Hepatocyte (in vitro differentiated cells): Measurements from ENCODE around the gene SHISA4. TPM values are rescaled to one million over a fixed set of nuclear protein-coding genes. Genes with fewer than 3 reads are reported as not detected.

Experiments used
- DNase-seq: peaks from one replicate; pipeline ENCODE4 v3.0.0-alpha.2; 2016; ENCODE audit warnings: low spot score
- H2AFZ ChIP-seq: fragments of 200-600 bp; sonication (generic); 2 replicates; pipeline ENCODE4 v1.6.0; 2016; ENCODE audit warnings: antibody characterized with exemption, mild to moderate bottlenecking
- H3K27ac ChIP-seq: fragments of 200-600 bp; sonication (generic); 2 replicates; pipeline ENCODE4 v1.5.1; 2016; ENCODE audit warnings: mild to moderate bottlenecking
- H3K27me3 ChIP-seq: fragments of 200-600 bp; sonication (generic); 2 replicates; pipeline ENCODE4 v1.6.1; 2016
- H3K36me3 ChIP-seq: fragments of 200-600 bp; sonication (generic); replicated peaks from 2 replicates; pipeline ENCODE4 v1.5.1; 2016; ENCODE audit warnings: low read depth; ENCODE audit not compliant: insufficient read depth
- H3K4me1 ChIP-seq: fragments of 200-600 bp; sonication (generic); 2 replicates; pipeline ENCODE4 v1.5.1; 2016; ENCODE audit warnings: mild to moderate bottlenecking, moderate library complexity; ENCODE audit not compliant: insufficient read depth
- H3K4me2 ChIP-seq: fragments of 200-600 bp; sonication (generic); 2 replicates; pipeline ENCODE4 v1.6.0; 2016
- H3K4me3 ChIP-seq: fragments of 200-600 bp; sonication (generic); 2 replicates; pipeline ENCODE4 v1.5.1; 2016; ENCODE audit warnings: mild to moderate bottlenecking
- H3K79me2 ChIP-seq: fragments of 200-600 bp; sonication (generic); 2 replicates; pipeline ENCODE4 v1.6.0; 2017; ENCODE audit warnings: mild to moderate bottlenecking
- H3K9me2 ChIP-seq: fragments of 200-600 bp; sonication (generic); replicated peaks from 2 replicates; pipeline ENCODE4 v1.6.0; 2017; ENCODE audit warnings: mild to moderate bottlenecking; ENCODE audit not compliant: insufficient read depth
- H3K9me3 ChIP-seq: fragments of 200-600 bp; sonication (generic); 2 replicates; pipeline ENCODE4 v1.5.1; 2016; ENCODE audit warnings: low read depth, mild to moderate bottlenecking
- H4K20me1 ChIP-seq: fragments of 200-600 bp; sonication (generic); 2 replicates; pipeline ENCODE4 v1.6.0; 2016; ENCODE audit warnings: mild to moderate bottlenecking; ENCODE audit not compliant: insufficient read depth, poor library complexity, severe bottlenecking
- EZH2 ChIP-seq: fragments of 200-600 bp; sonication (generic); IDR thresholded peaks from 2 replicates; pipeline ENCODE4 v1.6.1; 2016; ENCODE audit warnings: antibody characterized with exemption, mild to moderate bottlenecking, borderline replicate concordance
- EZH2phosphoT487 ChIP-seq: fragments of 200-600 bp; sonication (generic); IDR thresholded peaks from one replicate; pipeline ENCODE4 v1.6.1; 2018; ENCODE audit warnings: antibody characterized with exemption, mild to moderate bottlenecking, low read depth, moderate library complexity; ENCODE audit not compliant: unreplicated experiment, severe bottlenecking
- WGBS: methylation state at CpG from one replicate; pipeline ENCODE4 v1.1.6; 2016; ENCODE audit warnings: low lambda C conversion rate; ENCODE audit errors: missing lambda C conversion rate; 5-methylcytosine and 5-hydroxymethylcytosine counted together
- polyA plus RNA-seq: library from polyadenylated mRNA; unstranded; fragments of >200 nt; fragmentation: Nextera tagmentation; extraction: Ambion mirVana; gene quantifications from 2 replicates; pipeline ENCODE4 v1.2.1, GENCODE V29; 2016
- total RNA-seq: library from RNA; depleted of rRNA; stranded (reverse); fragments of >200 nt; gene quantifications from 2 replicates; pipeline ENCODE4 v1.2.3, GENCODE V29; 2014
- TF ChIP-seq, protein P1 (sequence below): fragments of 200-600 bp; sonication (generic); IDR thresholded peaks from 2 replicates; pipeline ENCODE4 v1.5.1; 2016; ENCODE audit warnings: antibody characterized with exemption, mild to moderate bottlenecking; ENCODE audit not compliant: poor library complexity

The SHISA4 gene
- total and polyA plus RNA-seq, 2 experiments from 2014 or later = 10.2 to 24.0 TPM

DNA sequence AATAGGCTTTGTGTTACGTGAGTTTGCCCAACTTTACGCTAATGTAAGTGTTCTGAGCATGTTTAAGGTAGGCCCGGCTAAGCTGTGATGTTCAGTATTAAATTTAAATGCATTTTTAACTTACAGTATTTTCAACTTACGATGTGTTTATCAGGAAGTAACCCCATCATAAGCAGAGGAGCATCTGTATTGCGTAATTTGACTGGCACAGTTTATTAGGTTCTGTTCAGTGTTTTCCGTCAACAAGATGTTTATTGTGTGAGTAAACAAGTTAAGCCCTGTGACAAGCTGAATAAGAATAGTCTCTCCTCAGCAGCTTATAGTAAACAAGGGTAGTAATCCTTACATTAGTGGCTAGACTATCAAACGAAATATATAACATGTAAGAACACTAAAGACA lies 27.2 kb upstream of the SHISA4 start:
- TF ChIP-seq EZH2 = no peak
- Histone ChIP-seq H2AFZ (no peak overlapping the region), H3K4me2 (no peak overlapping the region), H3K9me2 (no peaks in the 10 kb centered on the region), H4K20me1 (no peaks in the 10 kb centered on the region), H3K27me3 (no peaks in the 10 kb centered on the region), H3K36me3 (no peaks in the 10 kb centered on the region), H3K9me3 (no peaks in the 10 kb centered on the region), H3K27ac (no peak overlapping the region), H3K4me3 (no peak overlapping the region), H3K4me1 (no peaks in the 10 kb centered on the region), H3K79me2 (no peaks in the 10 kb centered on the region)
- no peak for DNase-seq
- 85% methylated on average over 7 of the region's 7 CpGs for WGBS

DNA sequence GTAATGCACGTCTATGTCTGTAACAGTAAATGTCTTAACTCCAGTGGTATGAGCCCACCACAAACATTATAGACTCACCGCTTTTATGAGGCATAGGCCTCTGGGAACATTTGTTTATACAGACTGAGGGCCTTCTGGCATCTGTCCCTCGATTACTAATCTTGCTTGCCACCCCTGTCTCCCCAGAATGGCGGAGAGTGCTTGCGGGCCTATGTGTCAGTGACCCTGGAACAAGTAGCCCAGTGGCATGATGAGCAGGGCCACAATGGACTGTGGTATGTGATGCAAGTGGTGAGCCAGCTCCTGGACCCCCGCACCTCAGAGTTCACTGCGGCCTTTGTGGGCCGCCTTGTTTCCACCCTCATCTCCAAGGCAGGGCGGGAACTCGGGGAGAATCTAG lies 18.3 kb upstream of the SHISA4 start:
- H3K79me2 ChIP-seq = no peaks in the 10 kb centered on the region
- TF ChIP-seq, protein P1, sequence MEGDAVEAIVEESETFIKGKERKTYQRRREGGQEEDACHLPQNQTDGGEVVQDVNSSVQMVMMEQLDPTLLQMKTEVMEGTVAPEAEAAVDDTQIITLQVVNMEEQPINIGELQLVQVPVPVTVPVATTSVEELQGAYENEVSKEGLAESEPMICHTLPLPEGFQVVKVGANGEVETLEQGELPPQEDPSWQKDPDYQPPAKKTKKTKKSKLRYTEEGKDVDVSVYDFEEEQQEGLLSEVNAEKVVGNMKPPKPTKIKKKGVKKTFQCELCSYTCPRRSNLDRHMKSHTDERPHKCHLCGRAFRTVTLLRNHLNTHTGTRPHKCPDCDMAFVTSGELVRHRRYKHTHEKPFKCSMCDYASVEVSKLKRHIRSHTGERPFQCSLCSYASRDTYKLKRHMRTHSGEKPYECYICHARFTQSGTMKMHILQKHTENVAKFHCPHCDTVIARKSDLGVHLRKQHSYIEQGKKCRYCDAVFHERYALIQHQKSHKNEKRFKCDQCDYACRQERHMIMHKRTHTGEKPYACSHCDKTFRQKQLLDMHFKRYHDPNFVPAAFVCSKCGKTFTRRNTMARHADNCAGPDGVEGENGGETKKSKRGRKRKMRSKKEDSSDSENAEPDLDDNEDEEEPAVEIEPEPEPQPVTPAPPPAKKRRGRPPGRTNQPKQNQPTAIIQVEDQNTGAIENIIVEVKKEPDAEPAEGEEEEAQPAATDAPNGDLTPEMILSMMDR = no peak
- TF ChIP-seq EZH2 (no peak), EZH2phosphoT487 (no peak)
- no peak for DNase-seq
- H3K9me2 ChIP-seq = no peaks in the 10 kb centered on the region
- H3K27me3 ChIP-seq = no peaks in the 10 kb centered on the region
- H3K4me1 ChIP-seq = no peaks in the 10 kb centered on the region
- no peaks in the 10 kb centered on the region for H3K9me3 ChIP-seq
- no peak overlapping the region for H2AFZ ChIP-seq
- no peak overlapping the region for H3K27ac ChIP-seq
- H3K4me2 ChIP-seq = no peak overlapping the region
- no peaks in the 10 kb centered on the region for H4K20me1 ChIP-seq
- 93% methylated on average over 10 of the region's 10 CpGs for WGBS
- H3K4me3 ChIP-seq = no peak overlapping the region
- H3K36me3 ChIP-seq = no peaks in the 10 kb centered on the region

DNA sequence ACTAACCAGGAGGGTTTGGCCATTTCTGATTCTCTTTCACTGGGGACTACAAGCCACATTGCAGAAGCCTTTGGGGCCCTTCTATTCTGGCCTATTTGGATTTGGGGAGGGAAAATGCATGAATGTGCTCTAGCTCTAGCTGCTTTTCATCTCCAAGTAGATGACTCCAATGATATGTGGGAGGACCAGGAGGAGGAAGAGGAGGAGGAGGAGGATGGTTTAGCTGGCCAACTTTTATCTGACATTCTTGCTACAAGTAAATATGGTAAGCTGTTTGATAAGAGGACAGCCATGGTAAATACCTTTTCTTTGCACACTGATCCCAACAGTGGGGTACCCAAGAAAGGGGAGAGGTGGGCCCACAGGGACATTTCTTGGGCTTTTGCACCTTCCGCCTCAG lies 14.0 kb upstream of the SHISA4 start:
- WGBS = 92% methylated on average over 1 of the region's 1 CpG
- TF ChIP-seq EZH2 (no peak), EZH2phosphoT487 (no peak)
- TF ChIP-seq, protein P1 = no peak
- no peaks in the 10 kb centered on the region for H3K27me3 ChIP-seq

DNA sequence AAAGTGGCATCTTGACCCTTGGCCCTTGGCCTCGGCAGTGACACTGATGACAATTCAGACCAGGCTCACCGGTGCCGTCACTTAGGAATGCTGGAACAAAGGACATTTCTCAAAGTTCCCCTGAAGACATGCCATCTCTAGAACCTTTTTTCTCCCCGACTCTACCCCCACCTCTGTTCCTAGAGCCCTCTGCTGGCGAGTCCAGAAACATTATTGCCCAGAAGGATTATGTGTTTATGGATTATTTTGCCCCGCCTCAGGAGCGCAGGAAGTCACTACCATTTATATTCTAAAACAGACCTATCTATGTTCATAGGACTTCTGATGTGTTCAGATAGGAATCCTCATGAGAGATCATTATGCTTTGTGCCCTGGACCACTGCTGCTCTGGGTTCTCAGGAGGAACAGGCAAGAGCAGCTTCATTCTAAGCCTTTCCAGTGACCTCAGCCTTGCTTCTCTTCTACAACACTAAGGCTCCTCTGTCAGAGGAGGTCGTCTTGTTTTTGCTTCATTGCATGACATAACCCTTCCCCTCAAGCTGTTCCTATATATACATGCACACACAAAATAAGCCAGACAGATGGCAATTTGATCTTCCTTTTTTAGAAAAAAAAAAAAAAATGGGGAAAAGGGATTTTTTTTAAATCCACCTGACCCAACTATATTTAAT lies 12.4 kb upstream of the SHISA4 start:
- Histone ChIP-seq H3K9me3 (no peaks in the 10 kb centered on the region), H3K4me2 (no peak overlapping the region), H2AFZ (no peak overlapping the region), H3K27ac (no peak overlapping the region), H3K9me2 (no peaks in the 10 kb centered on the region), H3K4me1 (no peaks in the 10 kb centered on the region), H3K27me3 (no peaks in the 10 kb centered on the region), H3K36me3 (no peaks in the 10 kb centered on the region), H3K4me3 (no peak overlapping the region), H4K20me1 (no peaks in the 10 kb centered on the region), H3K79me2 (no peaks in the 10 kb centered on the region)
- 73% methylated on average over 8 of the region's 8 CpGs for WGBS
- TF ChIP-seq EZH2phosphoT487 = no peak
- TF ChIP-seq, protein P1 = peak; percentile 24
- no peak for DNase-seq

More for the DNA sequence above, 14.0 kb upstream of the SHISA4 start:
- H3K36me3 ChIP-seq = no peaks in the 10 kb centered on the region
- H3K27ac ChIP-seq = no peak overlapping the region
- no peaks in the 10 kb centered on the region for H3K9me2 ChIP-seq
- H3K9me3 ChIP-seq = no peaks in the 10 kb centered on the region
- no peaks in the 10 kb centered on the region for H4K20me1 ChIP-seq
- no peak overlapping the region for H3K4me3 ChIP-seq
- no peaks in the 10 kb centered on the region for H3K79me2 ChIP-seq
- H3K4me1 ChIP-seq = no peaks in the 10 kb centered on the region
- no peak for DNase-seq
- no peak overlapping the region for H3K4me2 ChIP-seq
- no peak overlapping the region for H2AFZ ChIP-seq
